Choroid plexus epithelial cell (primary cell): ENCODE measurements around the gene LRRC73.
A peak's percentile ranks its signal among the peaks of the same experiment; 100 is the strongest.

ENCODE experiments used
- DNase-seq: peaks from one replicate; pipeline ENCODE4 v3.0.0-alpha.2; 2010; ENCODE audit warnings: low read depth
- H3K4me3 ChIP-seq: 2 replicates; pipeline ENCODE4 v1.5.1; 2011; ENCODE audit warnings: low read depth, mild to moderate bottlenecking, control low read depth, low read length, moderate library complexity
- TF ChIP-seq, protein P1 (sequence below): conservative IDR thresholded peaks from 2 replicates; pipeline ENCODE4 v1.5.1; 2011; ENCODE audit warnings: low read depth, mild to moderate bottlenecking, control low read depth, inconsistent platforms, low read length, moderate library complexity

LRRC73 gene

DNA sequence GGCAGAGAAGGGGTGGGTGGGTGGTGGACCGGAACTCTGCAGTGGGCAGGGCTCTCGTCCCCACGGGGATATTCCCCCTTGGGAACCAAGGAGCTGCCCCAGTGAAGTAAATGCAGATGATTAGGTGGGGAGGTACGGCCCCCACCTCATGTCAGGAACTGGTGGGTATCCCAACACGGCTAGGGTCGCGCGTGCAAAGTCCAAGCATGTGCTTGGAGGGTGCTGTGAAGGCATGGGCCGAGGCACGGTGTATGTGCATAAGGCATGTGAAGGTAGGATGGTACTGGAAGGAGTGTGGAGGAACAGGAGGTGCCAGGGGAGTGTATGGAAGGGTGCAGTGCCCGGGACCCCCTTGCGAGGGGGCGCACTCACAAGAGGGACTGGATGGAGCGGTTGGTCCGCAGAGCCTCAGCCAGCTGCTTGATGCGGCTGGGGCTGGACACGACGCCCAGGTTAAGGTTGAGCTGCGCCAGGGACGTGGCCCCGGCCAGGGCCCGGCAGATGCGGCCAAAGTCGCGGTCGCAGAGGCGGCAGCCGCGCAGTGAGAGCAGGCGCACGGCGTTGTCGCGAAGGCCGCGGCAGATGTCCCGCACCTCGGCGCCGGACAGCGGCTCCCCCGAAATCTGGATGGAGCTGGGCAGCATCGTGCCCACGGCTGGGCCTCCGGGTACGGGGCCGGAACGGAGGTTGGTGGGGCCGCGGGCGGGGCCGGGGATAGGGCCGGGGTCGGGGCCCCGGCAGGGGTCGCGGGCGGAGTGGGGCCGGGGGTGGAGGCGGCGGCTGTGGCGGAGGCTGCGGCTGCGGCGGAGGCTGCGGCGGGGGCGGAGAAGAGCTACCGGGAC, 783 bp downstream of the LRRC73 start:
- TF ChIP-seq, protein P1, sequence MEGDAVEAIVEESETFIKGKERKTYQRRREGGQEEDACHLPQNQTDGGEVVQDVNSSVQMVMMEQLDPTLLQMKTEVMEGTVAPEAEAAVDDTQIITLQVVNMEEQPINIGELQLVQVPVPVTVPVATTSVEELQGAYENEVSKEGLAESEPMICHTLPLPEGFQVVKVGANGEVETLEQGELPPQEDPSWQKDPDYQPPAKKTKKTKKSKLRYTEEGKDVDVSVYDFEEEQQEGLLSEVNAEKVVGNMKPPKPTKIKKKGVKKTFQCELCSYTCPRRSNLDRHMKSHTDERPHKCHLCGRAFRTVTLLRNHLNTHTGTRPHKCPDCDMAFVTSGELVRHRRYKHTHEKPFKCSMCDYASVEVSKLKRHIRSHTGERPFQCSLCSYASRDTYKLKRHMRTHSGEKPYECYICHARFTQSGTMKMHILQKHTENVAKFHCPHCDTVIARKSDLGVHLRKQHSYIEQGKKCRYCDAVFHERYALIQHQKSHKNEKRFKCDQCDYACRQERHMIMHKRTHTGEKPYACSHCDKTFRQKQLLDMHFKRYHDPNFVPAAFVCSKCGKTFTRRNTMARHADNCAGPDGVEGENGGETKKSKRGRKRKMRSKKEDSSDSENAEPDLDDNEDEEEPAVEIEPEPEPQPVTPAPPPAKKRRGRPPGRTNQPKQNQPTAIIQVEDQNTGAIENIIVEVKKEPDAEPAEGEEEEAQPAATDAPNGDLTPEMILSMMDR: no peak
- DNase-seq: no peak
- peak overlapping the region; percentile 66 for H3K4me3 ChIP-seq

DNA sequence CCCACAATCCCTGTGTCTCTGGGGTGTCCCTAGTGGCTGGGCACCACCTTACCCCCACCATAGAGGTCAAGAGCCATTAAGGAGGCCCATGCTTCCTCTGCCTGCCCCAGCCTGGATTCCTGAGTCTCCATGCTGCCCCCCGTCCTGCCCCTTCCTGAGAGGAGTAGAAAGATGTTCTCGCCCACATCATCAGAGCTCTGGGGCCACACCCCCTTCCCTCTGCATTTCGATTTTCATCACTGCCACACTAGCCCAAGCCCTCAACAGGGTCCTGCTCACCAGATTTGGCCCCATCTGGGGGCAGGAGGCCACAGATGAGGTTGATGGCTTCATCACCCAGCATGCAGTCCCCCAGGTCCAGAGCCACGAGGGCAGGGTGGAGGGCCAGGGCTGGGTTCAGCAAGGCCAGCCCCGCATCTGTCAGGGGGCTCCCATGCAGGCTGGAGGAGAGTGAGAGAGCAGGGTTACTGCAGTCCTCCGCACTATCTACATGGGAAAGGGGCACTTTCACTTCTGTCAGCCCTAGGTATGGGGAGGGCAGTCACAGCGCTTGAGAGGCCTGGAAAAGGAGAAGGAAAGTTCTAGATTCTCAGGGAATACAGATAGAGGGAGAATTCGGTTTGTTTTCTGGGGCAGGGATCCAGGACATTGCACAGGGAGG, 1.5 kb downstream of the LRRC73 start:
- no peak overlapping the region for H3K4me3 ChIP-seq

DNA sequence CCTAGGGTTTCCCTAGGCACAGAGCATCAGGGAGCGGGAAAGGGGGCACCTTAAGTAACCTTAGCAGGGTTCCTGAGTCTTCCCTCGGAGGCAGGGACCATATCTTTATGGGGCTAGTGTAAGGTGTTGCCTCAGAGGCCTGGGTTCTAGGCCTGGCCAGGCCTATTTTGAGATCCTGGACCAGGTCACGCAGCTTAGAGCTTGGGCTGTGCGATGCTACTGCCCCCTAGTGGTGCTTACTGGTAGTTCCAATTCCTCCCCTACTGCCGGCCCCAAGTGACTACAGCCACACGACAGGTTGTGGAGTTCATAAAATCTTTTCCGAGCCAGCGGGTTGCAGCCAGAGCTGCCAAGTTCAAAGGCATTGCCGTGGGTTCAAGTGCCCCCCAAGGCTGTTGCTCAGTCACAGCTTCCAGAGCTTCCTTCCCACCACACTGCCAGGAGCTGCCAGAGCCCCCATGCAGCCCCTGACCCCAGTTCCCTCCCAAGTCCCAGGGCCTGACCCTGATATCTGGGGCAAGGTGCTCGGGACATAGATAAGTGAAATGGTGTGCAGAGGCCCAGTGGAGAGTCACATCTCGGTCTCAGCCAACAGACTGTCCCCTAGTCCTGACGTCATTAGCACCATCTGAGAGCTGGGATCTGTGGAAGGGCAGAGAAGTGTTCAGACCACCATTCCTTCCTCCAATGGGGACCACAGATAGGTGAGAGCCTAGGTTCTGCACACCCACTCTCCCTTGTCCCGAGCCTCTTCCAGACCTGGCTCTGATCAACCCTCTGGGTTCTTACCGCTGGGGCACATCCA, 3.3 kb downstream of the LRRC73 start:
- H3K4me3 ChIP-seq: no peak overlapping the region
- peak; percentile 88 for DNase-seq
- TF ChIP-seq, protein P1: peak; percentile 94

More for the DNA sequence above, 1.5 kb downstream of the LRRC73 start:
- TF ChIP-seq, protein P1: no peak
- no peak for DNase-seq

DNA sequence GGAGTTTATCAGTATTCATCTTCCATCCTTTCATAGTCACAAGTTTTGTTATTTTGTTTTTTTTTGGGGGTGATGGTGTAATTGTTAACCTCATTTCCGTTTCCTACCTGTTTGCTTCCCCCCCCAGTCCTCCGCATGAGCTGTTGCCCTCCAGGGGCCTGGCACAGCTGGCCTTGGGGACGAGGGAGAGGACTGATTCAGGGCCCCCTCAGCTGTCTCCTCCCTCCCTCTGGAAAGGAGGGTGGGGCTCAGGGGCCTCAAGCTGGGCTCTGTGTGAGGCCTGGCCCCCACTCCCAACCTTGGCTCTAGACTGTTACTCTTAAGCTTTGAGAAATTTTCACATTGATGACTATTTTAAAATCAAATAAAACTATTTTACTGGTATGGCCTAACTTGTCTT, 4.0 kb downstream of the LRRC73 start:
- no peak for DNase-seq
- H3K4me3 ChIP-seq: no peak overlapping the region
- TF ChIP-seq, protein P1: no peak

DNA sequence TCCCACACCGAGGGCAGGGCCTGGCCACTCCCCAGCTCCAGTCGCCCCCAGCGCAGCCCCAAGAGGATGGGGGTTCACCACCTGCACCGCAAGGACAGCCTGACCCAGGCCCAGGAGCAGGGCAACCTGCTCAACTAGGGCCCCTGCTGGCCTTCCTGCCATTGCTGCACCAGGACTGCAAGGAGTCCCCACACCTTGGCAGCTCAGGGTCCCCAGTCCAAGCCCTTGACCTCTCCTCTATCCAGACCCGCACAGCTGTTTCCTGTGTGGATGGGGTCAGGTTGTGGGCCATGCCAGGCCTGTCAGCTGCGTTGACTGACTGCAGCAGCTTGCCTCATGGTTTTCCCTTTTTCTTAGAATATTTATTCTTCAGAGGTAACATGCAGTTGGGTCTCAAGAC, 4.4 kb downstream of the LRRC73 start:
- TF ChIP-seq, protein P1: no peak
- H3K4me3 ChIP-seq: no peak overlapping the region
- DNase-seq: no peak

DNA sequence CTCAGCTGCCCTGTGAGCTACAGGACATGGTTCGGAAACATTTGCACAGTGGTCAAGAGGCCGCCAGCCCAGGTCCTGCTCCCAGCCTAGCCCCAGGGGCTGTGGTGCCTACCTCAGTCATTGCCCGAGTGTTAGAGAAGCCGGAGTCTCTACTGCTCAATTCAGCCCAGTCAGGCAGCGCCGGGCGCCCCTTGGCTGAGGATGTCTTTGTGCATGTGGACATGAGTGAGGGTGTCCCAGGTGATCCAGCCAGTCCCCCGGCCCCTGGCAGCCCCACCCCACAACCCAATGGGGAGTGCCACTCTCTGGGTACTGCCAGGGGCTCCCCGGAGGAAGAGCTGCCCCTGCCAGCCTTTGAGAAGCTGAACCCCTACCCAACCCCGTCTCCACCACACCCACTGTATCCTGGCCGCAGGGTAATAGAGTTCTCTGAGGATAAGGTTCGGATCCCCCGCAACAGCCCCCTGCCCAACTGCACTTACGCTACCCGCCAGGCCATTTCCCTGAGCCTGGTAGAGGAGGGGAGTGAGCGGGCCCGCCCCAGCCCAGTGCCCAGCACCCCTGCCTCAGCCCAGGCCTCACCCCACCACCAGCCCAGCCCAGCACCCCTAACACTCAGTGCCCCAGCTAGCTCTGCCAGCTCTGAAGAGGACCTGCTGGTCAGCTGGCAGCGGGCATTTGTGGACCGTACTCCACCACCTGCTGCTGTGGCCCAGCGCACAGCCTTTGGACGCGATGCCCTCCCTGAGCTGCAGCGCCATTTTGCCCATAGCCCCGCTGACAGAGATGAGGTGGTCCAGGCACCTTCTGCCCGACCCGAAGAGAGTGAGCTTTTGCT, 5.2 kb downstream of the LRRC73 start:
- TF ChIP-seq, protein P1: no peak

More for the DNA sequence above, 5.2 kb downstream of the LRRC73 start:
- no peak overlapping the region for H3K4me3 ChIP-seq
- DNase-seq: no peak
